Trophoblast cell (in vitro differentiated cells and primary cell): ENCODE data around the gene TCF25.

Experiments
- DNase-seq, 2 donors: peaks; one replicate each; pipeline ENCODE4 v3.0.0-alpha.2; 2016
- H2AFZ ChIP-seq: 2 replicates; pipeline ENCODE4 v1.6.1; 2013; ENCODE audit warnings: low read length, moderate library complexity, mild to moderate bottlenecking; ENCODE audit not compliant: insufficient read depth, poor library complexity
- H2AK5ac ChIP-seq: 2 replicates; pipeline ENCODE4 v1.6.1; 2013; ENCODE audit warnings: mild to moderate bottlenecking, low read length
- H2BK120ac ChIP-seq: 2 replicates; pipeline ENCODE4 v1.6.1; 2013; ENCODE audit warnings: low read length, mild to moderate bottlenecking, moderate library complexity; ENCODE audit not compliant: insufficient read depth, poor library complexity
- H2BK12ac ChIP-seq: 2 replicates; pipeline ENCODE4 v1.6.1; 2013; ENCODE audit warnings: mild to moderate bottlenecking, low read length, moderate library complexity
- H2BK5ac ChIP-seq: 2 replicates; pipeline ENCODE4 v1.6.1; 2013; ENCODE audit warnings: low read length, low read depth, moderate library complexity, mild to moderate bottlenecking; ENCODE audit not compliant: poor library complexity
- H3K14ac ChIP-seq: 2 replicates; pipeline ENCODE4 v1.6.1; 2013; ENCODE audit warnings: mild to moderate bottlenecking, low read length
- H3K18ac ChIP-seq: 2 replicates; pipeline ENCODE4 v1.6.1; 2013; ENCODE audit warnings: mild to moderate bottlenecking, low read length
- H3K23ac ChIP-seq: 2 replicates; pipeline ENCODE4 v1.6.1; 2013; ENCODE audit warnings: low read length
- H3K27ac ChIP-seq: 2 replicates; pipeline ENCODE4 v1.5.1; 2013; ENCODE audit warnings: low read depth, mild to moderate bottlenecking, inconsistent platforms, low read length, moderate library complexity
- H3K27me3 ChIP-seq: 2 replicates; pipeline ENCODE4 v1.6.1; 2013; ENCODE audit warnings: inconsistent platforms, mild to moderate bottlenecking, low read length, moderate library complexity; ENCODE audit not compliant: insufficient read depth
- H3K36me3 ChIP-seq, 2 experiments: 1 replicate in 1 of 2; 2 replicates in 1 of 2; pipeline ENCODE4 v1.6.1; 2013; ENCODE audit warnings: low read length in 2 of 2, mild to moderate bottlenecking in 2 of 2, moderate library complexity in 1 of 2; ENCODE audit not compliant: insufficient read depth in 2 of 2, control insufficient read depth in 1 of 2
- H3K4ac ChIP-seq: 2 replicates; pipeline ENCODE4 v1.6.1; 2013; ENCODE audit warnings: low read depth, mild to moderate bottlenecking, low read length, moderate library complexity
- H3K4me1 ChIP-seq, 2 experiments: 1 replicate in 1 of 2; 2 replicates in 1 of 2; pipeline ENCODE4 v1.6.1; 2013; ENCODE audit warnings: low read length in 2 of 2, mild to moderate bottlenecking in 2 of 2, moderate library complexity in 1 of 2; ENCODE audit not compliant: insufficient read depth in 2 of 2, control insufficient read depth in 1 of 2
- H3K4me2 ChIP-seq: 2 replicates; pipeline ENCODE4 v1.6.1; 2013; ENCODE audit warnings: inconsistent platforms, mild to moderate bottlenecking, low read length, moderate library complexity
- H3K4me3 ChIP-seq: 2 replicates; pipeline ENCODE4 v1.5.1; 2013; ENCODE audit warnings: mild to moderate bottlenecking, low read depth, low read length, inconsistent platforms
- H3K79me1 ChIP-seq: one replicate; pipeline ENCODE4 v1.6.1; 2013; ENCODE audit warnings: low read length
- H3K79me2 ChIP-seq: 2 replicates; pipeline ENCODE4 v1.6.1; 2013; ENCODE audit warnings: low read length, mild to moderate bottlenecking; ENCODE audit not compliant: control insufficient read depth, insufficient read depth, poor library complexity
- H3K9ac ChIP-seq: 2 replicates; pipeline ENCODE4 v1.6.1; 2013; ENCODE audit warnings: mild to moderate bottlenecking, low read length
- H3K9me3 ChIP-seq: 2 replicates; pipeline ENCODE4 v1.6.1; 2013; ENCODE audit warnings: low read depth, mild to moderate bottlenecking, control low read depth, inconsistent platforms, low read length; ENCODE audit not compliant: insufficient read depth
- H4K12ac ChIP-seq: 2 replicates; pipeline ENCODE4 v1.6.1; 2013; ENCODE audit warnings: low read depth, mild to moderate bottlenecking, low read length, moderate library complexity
- H4K8ac ChIP-seq: 2 replicates; pipeline ENCODE4 v1.6.1; 2013; ENCODE audit warnings: low read depth, mild to moderate bottlenecking, low read length, moderate library complexity
- H4K91ac ChIP-seq: one replicate; pipeline ENCODE4 v1.6.1; 2013; ENCODE audit warnings: low read depth, mild to moderate bottlenecking, low read length, moderate library complexity
- WGBS: extraction: QIAGEN DNeasy Blood & Tissue Kit; methylation state at CpG from one replicate; pipeline ENCODE4 v1.1.7; 2013; ENCODE audit warnings: missing lambda C conversion rate; ENCODE audit not compliant: insufficient read length, insufficient coverage; ENCODE audit errors: extremely low coverage; 5-methylcytosine and 5-hydroxymethylcytosine counted together

TCF25 gene

DNA sequence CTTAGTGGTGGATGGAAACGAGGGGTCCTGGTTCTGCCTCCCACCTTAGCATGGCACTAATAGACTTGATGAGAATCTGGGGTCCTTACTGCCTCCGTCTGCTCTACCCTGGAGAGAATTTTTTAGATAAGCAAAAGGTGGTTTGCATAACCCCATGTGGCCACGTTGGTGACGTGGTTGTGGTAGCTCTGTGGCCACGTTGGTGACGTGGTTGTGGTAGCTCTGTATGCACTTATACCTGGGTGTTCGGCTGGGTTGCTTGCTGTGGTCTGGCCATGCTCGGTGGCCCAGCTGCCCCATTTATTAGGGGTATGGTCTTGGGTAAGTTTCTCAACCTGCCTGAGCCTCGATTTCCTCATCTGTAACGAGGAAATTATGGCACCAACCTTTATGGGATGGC lies 32.1 kb upstream of the TCF25 start:
- Histone ChIP-seq H4K91ac (no peak overlapping the region), H3K36me3 (peaks cover 2 to 3% of the 10 kb centered on the region in 2 experiments), H3K9ac (no peak overlapping the region), H2BK12ac (no peak overlapping the region), H3K4me2 (no peak overlapping the region), H2AK5ac (no peak overlapping the region), H3K79me2 (peaks cover 4% of the 10 kb centered on the region), H3K27me3 (no peaks in the 10 kb centered on the region), H3K27ac (no peak overlapping the region), H3K14ac (no peak overlapping the region), H3K4me1 (peaks cover 26% of the 10 kb centered on the region in 2 experiments), H3K9me3 (peaks cover 2% of the 10 kb centered on the region), H4K8ac (no peak overlapping the region), H2AFZ (no peak overlapping the region), H4K12ac (no peak overlapping the region), H3K79me1 (peaks cover 12% of the 10 kb centered on the region), H2BK120ac (no peak overlapping the region), H2BK5ac (no peak overlapping the region), H3K18ac (no peak overlapping the region), H3K4me3 (no peak overlapping the region), H3K4ac (no peak overlapping the region), H3K23ac (no peak overlapping the region)
- WGBS = no CpG with 5 or more reads among the region's 10 CpGs
- no peak for DNase-seq

DNA sequence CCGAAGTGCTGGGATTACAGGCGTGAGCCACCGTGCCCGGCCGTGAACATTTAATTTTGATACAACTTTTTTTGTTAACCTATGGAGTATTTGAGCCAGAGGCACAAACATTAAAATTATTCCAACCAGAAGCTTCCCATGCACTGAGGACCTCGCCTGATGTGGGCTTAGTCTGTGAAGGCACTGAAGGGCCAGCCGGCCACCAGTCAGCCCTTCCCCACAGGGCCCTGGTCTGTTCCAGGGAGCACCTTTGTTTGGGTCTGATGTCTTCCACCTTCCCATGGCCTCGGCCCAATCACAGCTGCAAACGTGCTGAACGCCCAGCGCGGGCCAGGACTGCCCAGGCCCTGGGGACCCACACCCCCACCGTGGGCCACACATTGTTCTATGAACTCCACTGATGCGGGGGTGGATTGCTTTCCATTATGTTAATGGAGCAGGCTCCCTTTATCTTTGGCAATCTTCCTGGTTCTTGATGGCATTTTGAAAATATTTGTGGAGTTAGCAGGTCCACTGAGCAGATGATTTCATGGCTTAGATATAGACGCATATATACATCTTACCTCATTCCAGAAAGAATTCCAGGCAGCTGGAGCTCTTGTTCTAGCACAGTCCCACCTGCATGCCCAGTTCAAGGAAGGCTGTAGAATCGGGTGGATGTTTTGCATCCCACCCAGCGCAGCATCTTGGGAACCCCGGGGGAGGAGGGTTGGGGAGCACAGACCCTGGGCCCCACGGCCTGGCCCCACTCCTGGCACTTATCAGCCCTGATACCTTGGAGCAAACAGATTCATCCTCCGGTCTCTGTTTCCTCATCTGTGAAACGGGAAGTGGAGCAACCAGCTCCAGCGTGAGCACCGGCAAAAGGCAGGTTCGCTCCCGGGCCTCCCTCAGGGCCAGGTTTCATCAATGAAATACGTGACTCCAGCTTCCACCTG lies 30.7 kb upstream of the TCF25 start:
- H3K79me2 ChIP-seq = peaks cover 2% of the 10 kb centered on the region
- peak overlapping the region; percentile 68 for H4K12ac ChIP-seq
- no peak overlapping the region for H3K23ac ChIP-seq
- H2BK5ac ChIP-seq = peak overlapping the region; percentile 46
- peak; percentile 82 to 95 for DNase-seq
- H2BK12ac ChIP-seq = peak overlapping the region; percentile 54
- peak overlapping the region; percentile 2 for H3K4me2 ChIP-seq
- H3K9me3 ChIP-seq = peaks cover 2% of the 10 kb centered on the region
- WGBS = no CpG with 5 or more reads among the region's 26 CpGs
- peak overlapping the region; percentile 48 for H3K14ac ChIP-seq
- no peak overlapping the region for H3K18ac ChIP-seq
- no peak overlapping the region for H3K4me3 ChIP-seq
- no peak overlapping the region for H3K9ac ChIP-seq
- H3K79me1 ChIP-seq = peaks cover 5% of the 10 kb centered on the region
- peak overlapping the region; percentile 59 for H3K27ac ChIP-seq
- no peak overlapping the region for H2AFZ ChIP-seq
- H2BK120ac ChIP-seq = no peak overlapping the region
- H3K36me3 ChIP-seq = peaks cover 8 to 9% of the 10 kb centered on the region in 2 experiments
- H3K4me1 ChIP-seq = peaks cover 16 to 17% of the 10 kb centered on the region in 2 experiments
- H4K91ac ChIP-seq = peak overlapping the region; percentile 18
- no peaks in the 10 kb centered on the region for H3K27me3 ChIP-seq
- no peak overlapping the region for H3K4ac ChIP-seq
- H4K8ac ChIP-seq = peak overlapping the region; percentile 43
- H2AK5ac ChIP-seq = peak overlapping the region; percentile 59

DNA sequence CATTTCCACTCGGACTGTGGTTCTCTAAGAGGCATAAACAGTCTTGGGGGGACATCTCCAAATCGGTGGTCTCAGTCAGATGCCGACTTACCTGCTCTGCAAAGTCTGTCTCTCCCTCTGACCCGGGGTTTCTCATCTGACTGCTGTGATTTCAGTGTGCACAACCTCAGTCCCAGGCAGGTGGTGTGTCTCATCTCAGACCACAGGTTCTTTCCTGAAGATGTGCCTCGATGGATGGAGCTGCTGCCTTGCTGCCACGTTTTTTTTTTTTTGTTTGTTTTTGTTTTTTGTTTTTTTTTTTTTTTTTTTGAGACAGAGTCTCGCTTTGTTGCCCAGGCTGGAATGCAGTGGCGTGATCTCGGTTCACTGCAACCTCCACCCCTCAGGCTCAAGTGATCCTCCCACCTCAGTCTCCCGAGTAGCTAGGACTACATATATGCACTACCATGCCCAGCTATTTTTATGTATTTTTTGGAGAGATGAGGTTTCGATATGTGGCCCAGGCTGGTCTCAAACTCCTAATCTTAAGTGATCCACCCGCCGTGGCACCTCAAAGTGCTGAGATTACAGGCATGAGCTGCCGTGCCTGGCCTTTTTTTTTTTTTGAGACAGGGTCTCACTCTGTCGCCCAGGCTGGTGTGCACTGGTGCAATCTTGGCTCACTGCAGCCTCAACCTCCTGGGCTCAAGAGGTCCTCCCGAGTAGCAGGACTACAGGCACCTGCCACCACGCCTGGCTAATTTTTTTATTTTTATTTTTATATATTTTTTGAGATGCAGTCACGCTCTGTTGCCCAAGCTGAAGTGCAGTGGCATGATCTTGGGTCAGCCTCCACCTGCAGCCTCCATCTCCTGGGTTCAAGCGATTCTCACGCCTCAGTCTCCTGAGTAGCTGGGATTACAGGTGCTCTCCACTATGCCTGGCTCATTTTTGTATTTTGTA lies 29.7 kb upstream of the TCF25 start:
- WGBS = no CpG with 5 or more reads among the region's 20 CpGs
- no peak overlapping the region for H3K14ac ChIP-seq
- peak overlapping the region; percentile 37 for H3K27ac ChIP-seq
- no peak for DNase-seq
- no peak overlapping the region for H4K91ac ChIP-seq
- no peak overlapping the region for H2AFZ ChIP-seq
- H3K23ac ChIP-seq = no peak overlapping the region
- H2BK5ac ChIP-seq = no peak overlapping the region
- peaks cover 2% of the 10 kb centered on the region for H3K9me3 ChIP-seq
- H3K9ac ChIP-seq = no peak overlapping the region
- no peaks in the 10 kb centered on the region for H3K27me3 ChIP-seq
- no peak overlapping the region for H2BK12ac ChIP-seq
- H3K4me3 ChIP-seq = no peak overlapping the region
- H3K36me3 ChIP-seq = peaks cover 8 to 9% of the 10 kb centered on the region in 2 experiments
- H3K4me2 ChIP-seq = no peak overlapping the region
- no peak overlapping the region for H2AK5ac ChIP-seq
- no peak overlapping the region for H2BK120ac ChIP-seq
- H3K79me2 ChIP-seq = peaks cover 2% of the 10 kb centered on the region
- no peak overlapping the region for H3K4ac ChIP-seq
- peaks cover 3% of the 10 kb centered on the region for H3K79me1 ChIP-seq
- no peak overlapping the region for H4K8ac ChIP-seq
- peaks cover 12 to 13% of the 10 kb centered on the region in 2 experiments for H3K4me1 ChIP-seq
- H4K12ac ChIP-seq = no peak overlapping the region
- no peak overlapping the region for H3K18ac ChIP-seq

DNA sequence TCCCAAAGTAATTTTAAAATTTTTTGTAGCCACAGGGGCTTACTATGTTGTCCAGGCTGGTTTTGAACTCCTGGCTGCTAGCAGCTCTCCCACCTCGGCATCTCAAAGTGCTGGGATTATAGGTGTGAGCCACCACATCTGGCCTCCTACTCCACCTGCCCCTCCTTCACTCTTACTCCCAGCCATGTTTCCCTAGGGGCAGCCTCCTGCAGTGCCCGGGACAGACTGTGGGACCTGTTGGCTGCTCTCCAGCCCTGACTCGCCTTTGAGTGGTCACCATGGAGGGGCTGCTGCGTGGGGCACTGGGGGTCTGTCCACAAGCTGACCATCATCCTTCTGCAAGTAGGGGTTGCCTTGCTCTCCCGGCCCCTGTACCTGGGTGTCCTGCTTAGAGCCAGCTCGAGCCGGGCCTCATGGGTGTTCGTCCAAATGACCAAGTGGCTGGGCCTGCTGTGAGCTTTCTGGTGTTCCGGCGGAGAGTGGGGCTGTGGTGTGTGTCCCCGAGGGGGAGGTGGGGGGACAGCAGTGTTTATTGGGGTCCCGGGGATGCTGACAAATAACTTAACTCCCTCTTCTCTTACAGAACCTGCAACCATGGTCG lies 28.6 kb upstream of the TCF25 start:
- H3K4me2 ChIP-seq = no peak overlapping the region
- no peak overlapping the region for H3K14ac ChIP-seq
- no peak overlapping the region for H2BK5ac ChIP-seq
- H3K27me3 ChIP-seq = no peaks in the 10 kb centered on the region
- H3K79me2 ChIP-seq = peaks cover 2% of the 10 kb centered on the region
- no peak overlapping the region for H2AFZ ChIP-seq
- H3K79me1 ChIP-seq = peaks cover 3% of the 10 kb centered on the region
- no peak overlapping the region for H4K12ac ChIP-seq
- peaks cover 9 to 10% of the 10 kb centered on the region in 2 experiments for H3K36me3 ChIP-seq
- no peak overlapping the region for H3K18ac ChIP-seq
- no peak for DNase-seq
- WGBS = no CpG with 5 or more reads among the region's 13 CpGs
- no peak overlapping the region for H3K23ac ChIP-seq
- no peak overlapping the region for H2BK120ac ChIP-seq
- no peak overlapping the region for H3K4me3 ChIP-seq
- no peak overlapping the region for H3K9ac ChIP-seq
- peaks cover 6 to 7% of the 10 kb centered on the region in 2 experiments for H3K4me1 ChIP-seq
- peak overlapping the region; percentile 5 for H2AK5ac ChIP-seq
- H2BK12ac ChIP-seq = no peak overlapping the region
- H4K91ac ChIP-seq = no peak overlapping the region
- no peak overlapping the region for H3K27ac ChIP-seq
- H3K9me3 ChIP-seq = peaks cover 2% of the 10 kb centered on the region
- no peak overlapping the region for H3K4ac ChIP-seq
- H4K8ac ChIP-seq = no peak overlapping the region
